Sigmoid colon (tissue), 3 donors: ENCODE data around the gene CNPY1.

Experiments
- CTCF ChIP-seq, 4 experiments: fragments of 450-650 bp in 3 of 4; fragments of 200-600 bp in 1 of 4; IDR thresholded peaks; one replicate each; pipeline ENCODE4 v1.5.1; 2016 to 2019; ENCODE audit warnings: antibody characterized with exemption in 4 of 4, mild to moderate bottlenecking in 3 of 4, moderate library complexity in 2 of 4
- POLR2A ChIP-seq, 2 donors: fragments of 450-650 bp; IDR thresholded peaks; one replicate each; pipeline ENCODE4 v1.6.1; 2016; ENCODE audit warnings: antibody characterized with exemption in 2 of 2, mild to moderate bottlenecking in 2 of 2, moderate library complexity in 2 of 2

GRCh38 chr7:155521743-155522398, 24.5 kb downstream of the CNPY1 start:
- TF ChIP-seq CTCF (IDR thresholded peaks at IDR 0.05) (no peak), POLR2A (IDR thresholded peaks at IDR 0.05) (no peak)
